Central memory CD8-positive, alpha-beta T cell (primary cell): ENCODE measurements around the gene CEACAM7.

Experiments used
- ATAC-seq: fragments of 150-1000 bp; cut with Tn5 transposase; replicated peaks from 2 replicates; pipeline ENCODE4 v1.10.0; 2022; ENCODE audit warnings: mild to moderate bottlenecking, moderate FRiP score, moderate number of reproducible peaks; ENCODE audit not compliant: poor library complexity, severe bottlenecking; ENCODE audit errors: extremely low read depth
- DNase-seq, 2 donors: peaks; one replicate each; pipeline ENCODE4 v3.0.0; 2021; ENCODE audit warnings: low spot score in 2 of 2
- H3K27ac Mint-ChIP-seq: one replicate; pipeline ENCODE4 v1.8.0; 2022; ENCODE audit warnings: low read depth, mild to moderate bottlenecking, moderate library complexity, mixed read lengths
- H3K27me3 Mint-ChIP-seq: one replicate; pipeline ENCODE4 v1.8.0; 2022; ENCODE audit warnings: mixed read lengths
- H3K36me3 Mint-ChIP-seq: one replicate; pipeline ENCODE4 v1.8.0; 2022; ENCODE audit warnings: mild to moderate bottlenecking, moderate library complexity, mixed read lengths; ENCODE audit not compliant: insufficient read depth
- H3K4me1 Mint-ChIP-seq: one replicate; pipeline ENCODE4 v1.8.0; 2022; ENCODE audit warnings: mixed read lengths
- H3K4me3 Mint-ChIP-seq: one replicate; pipeline ENCODE4 v1.8.0; 2022; ENCODE audit warnings: mild to moderate bottlenecking, moderate library complexity, mixed read lengths
- H3K9me3 Mint-ChIP-seq: one replicate; pipeline ENCODE4 v1.8.0; 2022; ENCODE audit warnings: mixed read lengths

CEACAM7 gene

DNA sequence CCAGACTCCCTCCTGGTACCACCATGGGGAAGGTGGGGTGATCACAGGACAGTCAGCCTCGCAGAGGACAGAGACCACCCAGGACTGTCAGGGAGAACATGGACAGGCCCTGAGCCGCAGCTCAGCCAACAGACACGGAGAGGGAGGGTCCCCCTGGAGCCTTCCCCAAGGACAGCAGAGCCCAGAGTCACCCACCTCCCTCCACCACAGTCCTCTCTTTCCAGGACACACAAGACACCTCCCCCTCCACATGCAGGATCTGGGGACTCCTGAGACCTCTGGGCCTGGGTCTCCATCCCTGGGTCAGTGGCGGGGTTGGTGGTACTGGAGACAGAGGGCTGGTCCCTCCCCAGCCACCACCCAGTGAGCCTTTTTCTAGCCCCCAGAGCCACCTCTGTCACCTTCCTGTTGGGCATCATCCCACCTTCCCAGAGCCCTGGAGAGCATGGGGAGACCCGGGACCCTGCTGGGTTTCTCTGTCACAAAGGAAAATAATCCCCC, 19.9 kb upstream of the CEACAM7 start:
- no peak for ATAC-seq
- Mint-ChIP-seq H3K27me3 (peaks cover 87% of the 10 kb centered on the region), H3K36me3 (no peaks in the 10 kb centered on the region), H3K4me3 (no peak overlapping the region), H3K27ac (no peak overlapping the region), H3K4me1 (peaks cover 6% of the 10 kb centered on the region), H3K9me3 (no peaks in the 10 kb centered on the region)
- DNase-seq, result no peak

DNA sequence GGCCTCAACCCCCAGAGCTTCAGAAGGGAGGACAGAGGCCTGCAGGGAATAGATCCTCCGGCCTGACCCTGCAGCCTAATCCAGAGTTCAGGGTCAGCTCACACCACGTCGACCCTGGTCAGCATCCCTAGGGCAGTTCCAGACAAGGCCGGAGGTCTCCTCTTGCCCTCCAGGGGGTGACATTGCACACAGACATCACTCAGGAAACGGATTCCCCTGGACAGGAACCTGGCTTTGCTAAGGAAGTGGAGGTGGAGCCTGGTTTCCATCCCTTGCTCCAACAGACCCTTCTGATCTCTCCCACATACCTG, 19.4 kb upstream of the CEACAM7 start:
- Mint-ChIP-seq H3K4me3 (no peak overlapping the region), H3K4me1 (peaks cover 6% of the 10 kb centered on the region), H3K27ac (no peak overlapping the region), H3K36me3 (no peaks in the 10 kb centered on the region), H3K27me3 (peaks cover 83% of the 10 kb centered on the region), H3K9me3 (no peaks in the 10 kb centered on the region)
- ATAC-seq (no peak), DNase-seq (no peak)

DNA sequence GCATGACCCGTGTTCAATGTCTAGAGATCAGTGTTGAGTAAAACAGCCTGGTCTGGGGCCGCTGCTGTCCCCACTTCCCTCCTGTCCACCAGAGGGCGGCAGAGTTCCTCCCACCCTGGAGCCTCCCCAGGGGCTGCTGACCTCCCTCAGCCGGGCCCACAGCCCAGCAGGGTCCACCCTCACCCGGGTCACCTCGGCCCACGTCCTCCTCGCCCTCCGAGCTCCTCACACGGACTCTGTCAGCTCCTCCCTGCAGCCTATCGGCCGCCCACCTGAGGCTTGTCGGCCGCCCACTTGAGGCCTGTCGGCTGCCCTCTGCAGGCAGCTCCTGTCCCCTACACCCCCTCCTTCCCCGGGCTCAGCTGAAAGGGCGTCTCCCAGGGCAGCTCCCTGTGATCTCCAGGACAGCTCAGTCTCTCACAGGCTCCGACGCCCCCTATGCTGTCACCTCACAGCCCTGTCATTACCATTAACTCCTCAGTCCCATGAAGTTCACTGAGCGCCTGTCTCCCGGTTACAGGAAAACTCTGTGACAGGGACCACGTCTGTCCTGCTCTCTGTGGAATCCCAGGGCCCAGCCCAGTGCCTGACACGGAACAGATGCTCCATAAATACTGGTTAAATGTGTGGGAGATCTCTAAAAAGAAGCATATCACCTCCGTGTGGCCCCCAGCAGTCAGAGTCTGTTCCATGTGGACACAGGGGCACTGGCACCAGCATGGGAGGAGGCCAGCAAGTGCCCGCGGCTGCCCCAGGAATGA, 18.9 kb upstream of the CEACAM7 start:
- Mint-ChIP-seq H3K4me1 (peaks cover 6% of the 10 kb centered on the region), H3K27ac (no peak overlapping the region), H3K4me3 (peak overlapping the region; percentile 62), H3K9me3 (no peaks in the 10 kb centered on the region), H3K36me3 (no peaks in the 10 kb centered on the region), H3K27me3 (peaks cover 79% of the 10 kb centered on the region)
- DNase-seq (peak; percentile 54 to 66), ATAC-seq (peak; percentile 87)

DNA sequence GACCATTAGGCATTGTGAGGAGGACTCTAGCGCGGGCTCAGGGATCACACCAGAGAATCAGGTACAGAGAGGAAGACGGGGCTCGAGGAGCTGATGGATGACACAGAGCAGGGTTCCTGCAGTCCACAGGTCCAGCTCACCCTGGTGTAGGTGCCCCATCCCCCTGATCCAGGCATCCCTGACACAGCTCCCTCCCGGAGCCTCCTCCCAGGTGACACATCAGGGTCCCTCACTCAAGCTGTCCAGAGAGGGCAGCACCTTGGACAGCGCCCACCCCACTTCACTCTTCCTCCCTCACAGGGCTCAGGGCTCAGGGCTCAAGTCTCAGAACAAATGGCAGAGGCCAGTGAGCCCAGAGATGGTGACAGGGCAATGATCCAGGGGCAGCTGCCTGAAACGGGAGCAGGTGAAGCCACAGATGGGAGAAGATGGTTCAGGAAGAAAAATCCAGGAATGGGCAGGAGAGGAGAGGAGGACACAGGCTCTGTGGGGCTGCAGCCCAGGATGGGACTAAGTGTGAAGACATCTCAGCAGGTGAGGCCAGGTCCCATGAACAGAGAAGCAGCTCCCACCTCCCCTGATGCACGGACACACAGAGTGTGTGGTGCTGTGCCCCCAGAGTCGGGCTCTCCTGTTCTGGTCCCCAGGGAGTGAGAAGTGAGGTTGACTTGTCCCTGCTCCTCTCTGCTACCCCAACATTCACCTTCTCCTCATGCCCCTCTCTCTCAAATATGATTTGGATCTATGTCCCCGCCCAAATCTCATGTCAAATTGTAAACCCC, 17.5 kb upstream of the CEACAM7 start:
- Mint-ChIP-seq H3K27ac (peak overlapping the region; percentile 27), H3K27me3 (peaks cover 82% of the 10 kb centered on the region)

DNA sequence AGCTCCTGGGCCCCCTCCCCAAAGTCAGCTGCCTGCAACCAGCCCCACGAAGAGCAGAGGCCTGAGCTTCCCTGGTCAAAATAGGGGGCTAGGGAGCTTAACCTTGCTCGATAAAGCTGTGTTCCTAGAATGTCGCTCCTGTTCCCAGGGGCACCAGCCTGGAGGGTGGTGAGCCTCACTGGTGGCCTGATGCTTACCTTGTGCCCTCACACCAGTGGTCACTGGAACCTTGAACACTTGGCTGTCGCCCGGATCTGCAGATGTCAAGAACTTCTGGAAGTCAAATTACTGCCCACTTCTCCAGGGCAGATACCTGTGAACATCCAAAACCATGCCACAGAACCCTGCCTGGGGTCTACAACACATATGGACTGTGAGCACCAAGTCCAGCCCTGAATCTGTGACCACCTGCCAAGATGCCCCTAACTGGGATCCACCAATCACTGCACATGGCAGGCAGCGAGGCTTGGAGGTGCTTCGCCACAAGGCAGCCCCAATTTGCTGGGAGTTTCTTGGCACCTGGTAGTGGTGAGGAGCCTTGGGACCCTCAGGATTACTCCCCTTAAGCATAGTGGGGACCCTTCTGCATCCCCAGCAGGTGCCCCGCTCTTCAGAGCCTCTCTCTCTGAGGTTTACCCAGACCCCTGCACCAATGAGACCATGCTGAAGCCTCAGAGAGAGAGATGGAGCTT, 15.7 kb upstream of the CEACAM7 start:
- no peaks in the 10 kb centered on the region for H3K9me3 Mint-ChIP-seq
- ATAC-seq (no peak), DNase-seq (no peak)
- H3K27me3 Mint-ChIP-seq, result peaks cover 88% of the 10 kb centered on the region
- peaks cover 6% of the 10 kb centered on the region for H3K4me1 Mint-ChIP-seq
- no peak overlapping the region for H3K4me3 Mint-ChIP-seq
- no peak overlapping the region for H3K27ac Mint-ChIP-seq
- H3K36me3 Mint-ChIP-seq, result no peaks in the 10 kb centered on the region

More for the DNA sequence above, 17.5 kb upstream of the CEACAM7 start:
- peaks cover 6% of the 10 kb centered on the region for H3K4me1 Mint-ChIP-seq
- no peaks in the 10 kb centered on the region for H3K36me3 Mint-ChIP-seq
- no peak for ATAC-seq
- DNase-seq, result no peak
- no peak overlapping the region for H3K4me3 Mint-ChIP-seq
- no peaks in the 10 kb centered on the region for H3K9me3 Mint-ChIP-seq

DNA sequence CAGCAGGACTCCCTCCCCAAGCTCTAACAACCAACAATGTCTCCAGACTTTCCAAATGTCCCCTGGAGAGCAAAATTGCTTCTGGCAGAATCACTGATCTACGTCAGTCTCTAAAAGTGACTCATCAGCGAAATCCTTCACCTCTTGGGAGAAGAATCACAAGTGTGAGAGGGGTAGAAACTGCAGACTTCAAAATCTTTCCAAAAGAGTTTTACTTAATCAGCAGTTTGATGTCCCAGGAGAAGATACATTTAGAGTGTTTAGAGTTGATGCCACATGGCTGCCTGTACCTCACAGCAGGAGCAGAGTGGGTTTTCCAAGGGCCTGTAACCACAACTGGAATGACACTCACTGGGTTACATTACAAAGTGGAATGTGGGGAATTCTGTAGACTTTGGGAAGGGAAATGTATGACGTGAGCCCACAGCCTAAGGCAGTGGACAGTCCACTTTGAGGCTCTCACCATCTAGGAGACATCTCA, 14.1 kb upstream of the CEACAM7 start:
- H3K4me1 Mint-ChIP-seq, result peaks cover 6% of the 10 kb centered on the region
- no peak overlapping the region for H3K27ac Mint-ChIP-seq
- peaks cover 89% of the 10 kb centered on the region for H3K27me3 Mint-ChIP-seq
- no peak overlapping the region for H3K4me3 Mint-ChIP-seq
- no peak for DNase-seq
- no peaks in the 10 kb centered on the region for H3K36me3 Mint-ChIP-seq
- ATAC-seq, result no peak
- no peaks in the 10 kb centered on the region for H3K9me3 Mint-ChIP-seq

DNA sequence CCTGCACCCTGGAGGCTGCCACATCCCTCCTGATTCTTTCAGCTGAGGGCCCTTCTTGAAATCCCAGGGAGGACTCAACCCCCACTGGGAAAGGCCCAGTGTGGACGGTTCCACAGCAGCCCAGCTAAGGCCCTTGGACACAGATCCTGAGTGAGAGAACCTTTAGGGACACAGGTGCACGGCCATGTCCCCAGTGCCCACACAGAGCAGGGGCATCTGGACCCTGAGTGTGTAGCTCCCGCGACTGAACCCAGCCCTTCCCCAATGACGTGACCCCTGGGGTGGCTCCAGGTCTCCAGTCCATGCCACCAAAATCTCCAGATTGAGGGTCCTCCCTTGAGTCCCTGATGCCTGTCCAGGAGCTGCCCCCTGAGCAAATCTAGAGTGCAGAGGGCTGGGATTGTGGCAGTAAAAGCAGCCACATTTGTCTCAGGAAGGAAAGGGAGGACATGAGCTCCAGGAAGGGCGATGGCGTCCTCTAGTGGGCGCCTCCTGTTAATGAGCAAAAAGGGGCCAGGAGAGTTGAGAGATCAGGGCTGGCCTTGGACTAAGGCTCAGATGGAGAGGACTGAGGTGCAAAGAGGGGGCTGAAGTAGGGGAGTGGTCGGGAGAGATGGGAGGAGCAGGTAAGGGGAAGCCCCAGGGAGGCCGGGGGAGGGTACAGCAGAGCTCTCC, 13.5 kb upstream of the CEACAM7 start:
- Mint-ChIP-seq H3K27ac (no peak overlapping the region), H3K36me3 (no peaks in the 10 kb centered on the region), H3K4me3 (no peak overlapping the region), H3K27me3 (peaks cover 89% of the 10 kb centered on the region), H3K4me1 (no peaks in the 10 kb centered on the region), H3K9me3 (no peaks in the 10 kb centered on the region)
- ATAC-seq, result no peak
- DNase-seq, result no peak

DNA sequence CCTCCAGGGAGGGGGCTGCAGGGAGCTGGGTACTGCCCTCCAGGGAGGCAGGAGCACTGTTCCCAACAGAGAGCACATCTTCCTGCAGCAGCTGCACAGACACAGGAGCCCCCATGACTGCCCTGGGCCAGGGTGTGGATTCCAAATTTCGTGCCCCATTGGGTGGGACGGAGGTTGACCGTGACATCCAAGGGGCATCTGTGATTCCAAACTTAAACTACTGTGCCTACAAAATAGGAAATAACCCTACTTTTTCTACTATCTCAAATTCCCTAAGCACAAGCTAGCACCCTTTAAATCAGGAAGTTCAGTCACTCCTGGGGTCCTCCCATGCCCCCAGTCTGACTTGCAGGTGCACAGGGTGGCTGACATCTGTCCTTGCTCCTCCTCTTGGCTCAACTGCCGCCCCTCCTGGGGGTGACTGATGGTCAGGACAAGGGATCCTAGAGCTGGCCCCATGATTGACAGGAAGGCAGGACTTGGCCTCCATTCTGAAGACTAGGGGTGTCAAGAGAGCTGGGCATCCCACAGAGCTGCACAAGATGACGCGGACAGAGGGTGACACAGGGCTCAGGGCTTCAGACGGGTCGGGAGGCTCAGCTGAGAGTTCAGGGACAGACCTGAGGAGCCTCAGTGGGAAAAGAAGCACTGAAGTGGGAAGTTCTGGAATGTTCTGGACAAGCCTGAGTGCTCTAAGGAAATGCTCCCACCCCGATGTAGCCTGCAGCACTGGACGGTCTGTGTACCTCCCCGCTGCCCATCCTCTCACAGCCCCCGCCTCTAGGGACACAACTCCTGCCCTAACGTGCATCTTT, 12.5 kb upstream of the CEACAM7 start:
- Mint-ChIP-seq H3K4me1 (no peaks in the 10 kb centered on the region), H3K4me3 (no peak overlapping the region), H3K9me3 (no peaks in the 10 kb centered on the region)

DNA sequence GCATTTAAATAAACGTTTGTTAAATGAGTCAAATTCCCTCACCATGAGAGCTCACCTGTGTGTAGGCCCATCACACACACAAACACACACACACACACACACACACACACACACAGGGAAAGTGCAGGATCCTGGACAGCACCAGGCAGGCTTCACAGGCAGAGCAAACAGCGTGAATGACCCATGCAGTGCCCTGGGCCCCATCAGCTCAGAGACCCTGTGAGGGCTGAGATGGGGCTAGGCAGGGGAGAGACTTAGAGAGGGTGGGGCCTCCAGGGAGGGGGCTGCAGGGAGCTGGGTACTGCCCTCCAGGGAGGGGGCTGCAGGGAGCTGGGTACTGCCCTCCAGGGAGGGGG, 11.9 kb upstream of the CEACAM7 start:
- H3K27me3 Mint-ChIP-seq, result peaks cover 89% of the 10 kb centered on the region
- H3K4me3 Mint-ChIP-seq, result no peak overlapping the region
- no peaks in the 10 kb centered on the region for H3K4me1 Mint-ChIP-seq
- H3K27ac Mint-ChIP-seq, result no peak overlapping the region
- H3K9me3 Mint-ChIP-seq, result no peaks in the 10 kb centered on the region
- no peaks in the 10 kb centered on the region for H3K36me3 Mint-ChIP-seq
- DNase-seq (no peak), ATAC-seq (no peak)

More for the DNA sequence above, 12.5 kb upstream of the CEACAM7 start:
- Mint-ChIP-seq H3K36me3 (no peaks in the 10 kb centered on the region), H3K27ac (no peak overlapping the region), H3K27me3 (peaks cover 89% of the 10 kb centered on the region)
- ATAC-seq, result no peak
- DNase-seq, result no peak

DNA sequence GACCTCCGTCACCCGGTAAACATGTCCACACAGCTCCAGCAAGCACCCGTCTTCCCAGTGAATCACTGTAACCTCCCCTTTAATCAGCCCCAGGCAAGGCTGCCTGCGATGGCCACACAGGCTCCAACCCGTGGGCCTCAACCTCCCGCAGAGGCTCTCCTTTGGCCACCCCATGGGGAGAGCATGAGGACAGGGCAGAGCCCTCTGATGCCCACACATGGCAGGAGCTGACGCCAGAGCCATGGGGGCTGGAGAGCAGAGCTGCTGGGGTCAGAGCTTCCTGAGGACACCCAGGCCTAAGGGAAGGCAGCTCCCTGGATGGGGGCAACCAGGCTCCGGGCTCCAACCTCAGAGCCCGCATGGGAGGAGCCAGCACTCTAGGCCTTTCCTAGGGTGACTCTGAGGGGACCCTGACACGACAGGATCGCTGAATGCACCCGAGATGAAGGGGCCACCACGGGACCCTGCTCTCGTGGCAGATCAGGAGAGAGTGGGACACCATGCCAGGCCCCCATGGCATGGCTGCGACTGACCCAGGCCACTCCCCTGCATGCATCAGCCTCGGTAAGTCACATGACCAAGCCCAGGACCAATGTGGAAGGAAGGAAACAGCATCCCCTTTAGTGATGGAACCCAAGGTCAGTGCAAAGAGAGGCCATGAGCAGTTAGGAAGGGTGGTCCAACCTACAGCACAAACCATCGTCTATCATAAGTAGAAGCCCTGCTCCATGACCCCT, 11.3 kb upstream of the CEACAM7 start:
- no peaks in the 10 kb centered on the region for H3K9me3 Mint-ChIP-seq
- no peak for DNase-seq

DNA sequence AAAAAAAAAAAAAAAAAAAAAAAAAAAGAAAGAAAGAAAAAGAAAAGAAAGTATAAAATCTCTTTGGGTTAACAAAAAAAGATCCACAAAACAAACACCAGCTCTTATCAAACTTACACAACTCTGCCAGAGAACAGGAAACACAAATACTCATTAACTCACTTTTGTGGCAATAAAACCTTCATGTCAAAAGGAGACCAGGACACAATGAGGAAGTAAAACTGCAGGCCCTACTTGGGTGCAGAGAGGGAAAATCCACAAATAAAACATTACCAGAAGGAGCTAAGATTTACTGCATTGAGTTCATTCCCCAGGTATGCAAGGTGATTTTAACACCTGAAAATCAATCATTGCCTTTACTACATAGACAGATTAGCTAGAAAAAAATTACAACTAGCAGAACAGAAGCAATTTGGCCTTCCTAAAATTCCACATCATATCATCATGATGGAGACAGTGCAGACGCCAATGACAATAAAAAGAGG, 10.7 kb upstream of the CEACAM7 start:
- Mint-ChIP-seq H3K4me1 (no peaks in the 10 kb centered on the region), H3K4me3 (no peak overlapping the region), H3K36me3 (peaks cover 2% of the 10 kb centered on the region), H3K27me3 (peaks cover 89% of the 10 kb centered on the region), H3K9me3 (no peaks in the 10 kb centered on the region), H3K27ac (no peak overlapping the region)
- ATAC-seq (no peak), DNase-seq (no peak)

More for the DNA sequence above, 11.3 kb upstream of the CEACAM7 start:
- ATAC-seq, result no peak
- Mint-ChIP-seq H3K4me1 (no peaks in the 10 kb centered on the region), H3K27ac (no peak overlapping the region), H3K36me3 (no peaks in the 10 kb centered on the region), H3K4me3 (no peak overlapping the region), H3K27me3 (peaks cover 89% of the 10 kb centered on the region)
